ENCODE data around the gene ZNF319. TPM values are rescaled to one million over a fixed set of nuclear protein-coding genes. Genes with fewer than 3 reads are reported as not detected.

The ZNF319 gene
- total RNA-seq, 2 donors from 2014 or later = 3.3 to 4.7 TPM

GRCh38 chr16:58022601-58023371 lies 22.3 kb upstream of the ZNF319 start:
- no peak for TF ChIP-seq CTCF (IDR thresholded peaks at IDR 0.05)
- no peak for TF ChIP-seq POLR2A (IDR thresholded peaks at IDR 0.05)
- no peak overlapping the region for H3K4me3 ChIP-seq
- H3K36me3 ChIP-seq (replicated peaks in 1 of 2; ENCODE audit: insufficient read depth in 1 of 2, low read depth in 2 of 2) = no peaks in the 10 kb centered on the region
- no peaks in the 10 kb centered on the region for H3K27me3 ChIP-seq
- ATAC-seq (no peak), DNase-seq (peak; percentile 71 to 83 (median 76))
- no peaks in the 10 kb centered on the region for H3K9me3 ChIP-seq
- intact Hi-C loops (cut with DNase I) = no loop called here
- 6 to 24% methylated on average over 17 to 18 of the region's 18 CpGs for WGBS, 2 donors
- H3K4me1 ChIP-seq = peaks cover 53% of the 10 kb centered on the region
- H3K27ac ChIP-seq = peak overlapping the region; percentile 3 to 94 (median 68)

- peaks cover 48% of the 10 kb centered on the region for H3K4me1 ChIP-seq
- peak overlapping the region in 3 of 4 donors; percentile 45 to 94 (median 91) for H3K27ac ChIP-seq
- WGBS, 2 donors = 50 to 78% methylated on average over 4 to 8 of the region's 8 CpGs
- TF ChIP-seq POLR2A (IDR thresholded peaks at IDR 0.05) = no peak
- no peak for TF ChIP-seq CTCF (IDR thresholded peaks at IDR 0.05)
- no peaks in the 10 kb centered on the region for H3K36me3 ChIP-seq (replicated peaks in 1 of 2; ENCODE audit: insufficient read depth in 1 of 2, low read depth in 2 of 2)
- ATAC-seq (no peak), DNase-seq (no peak)
- intact Hi-C loops (cut with DNase I) = no loop called here
- no peak overlapping the region for H3K4me3 ChIP-seq
- H3K27me3 ChIP-seq = no peaks in the 10 kb centered on the region
- H3K9me3 ChIP-seq = no peaks in the 10 kb centered on the region
Measured at GRCh38 chr16:58021661-58022551, 21.4 kb upstream of the ZNF319 start.

- H3K36me3 ChIP-seq (replicated peaks in 1 of 2; ENCODE audit: insufficient read depth in 1 of 2, low read depth in 2 of 2) = no peaks in the 10 kb centered on the region
- no peak for ATAC-seq
- no peak for TF ChIP-seq POLR2A (IDR thresholded peaks at IDR 0.05)
- TF ChIP-seq CTCF (IDR thresholded peaks at IDR 0.05) = peak; percentile 49 to 96 (median 80)
- no peaks in the 10 kb centered on the region for H3K9me3 ChIP-seq
- H3K4me3 ChIP-seq = no peak overlapping the region
- intact Hi-C loops (cut with DNase I) = no loop called here
- H3K27ac ChIP-seq = no peak overlapping the region
- peak; percentile 67 to 82 (median 70) for DNase-seq
- H3K4me1 ChIP-seq = peaks cover 45% of the 10 kb centered on the region
- WGBS, 2 donors = 59 to 64% methylated on average over 8 of the region's 8 CpGs
- no peaks in the 10 kb centered on the region for H3K27me3 ChIP-seq
Measured at GRCh38 chr16:58020628-58021521, 20.4 kb upstream of the ZNF319 start.

- intact Hi-C loops (cut with DNase I) = loop anchor here (5.0 to 10.0 kb wide), 2 partner anchors 92 to 445 kb away; no protein-coding TSS in a partner anchor
- Histone ChIP-seq H3K36me3 (replicated peaks in 1 of 2; ENCODE audit: insufficient read depth in 1 of 2, low read depth in 2 of 2) (no peaks in the 10 kb centered on the region), H3K27me3 (no peaks in the 10 kb centered on the region), H3K4me3 (no peak overlapping the region), H3K9me3 (no peaks in the 10 kb centered on the region), H3K27ac (no peak overlapping the region), H3K4me1 (peaks cover 40% of the 10 kb centered on the region)
- 75 to 78% methylated on average over 8 of the region's 8 CpGs for WGBS, 2 donors
- TF ChIP-seq POLR2A (IDR thresholded peaks at IDR 0.05) (no peak), CTCF (IDR thresholded peaks at IDR 0.05) (no peak)
- ATAC-seq (no peak), DNase-seq (no peak)
Measured at GRCh38 chr16:58019866-58020538, 19.5 kb upstream of the ZNF319 start.
